Liver (tissue), 9 donors: ENCODE measurements around the gene CHST14. TPM values are rescaled to one million over a fixed set of nuclear protein-coding genes. Genes with fewer than 3 reads are reported as not detected.

Experiments used
- DNase-seq: peaks from one replicate; pipeline ENCODE4 v3.0.0-alpha.2; 2017; ENCODE audit warnings: low spot score
- H3K27ac ChIP-seq, 2 donors: one replicate each; pipeline ENCODE4 v1.7.0; 2013; ENCODE audit warnings: inconsistent platforms in 2 of 2, low read length in 2 of 2, control low read depth in 1 of 2, low read depth in 1 of 2, mild to moderate bottlenecking in 1 of 2
- H3K27me3 ChIP-seq, 4 donors: one replicate each; pipeline versions ENCODE4 v1.6.1 to v1.7.0; 2013; ENCODE audit warnings: low read length in 3 of 4, inconsistent platforms in 1 of 4, mild to moderate bottlenecking in 1 of 4, moderate library complexity in 1 of 4; ENCODE audit not compliant: control insufficient read depth in 4 of 4, insufficient read depth in 4 of 4
- H3K36me3 ChIP-seq, 4 donors: one replicate each; pipeline versions ENCODE4 v1.6.1 to v1.7.0; 2013; ENCODE audit warnings: low read length in 3 of 4, mild to moderate bottlenecking in 3 of 4, low read depth in 1 of 4, moderate library complexity in 1 of 4; ENCODE audit not compliant: control insufficient read depth in 4 of 4, insufficient read depth in 3 of 4
- H3K4me1 ChIP-seq, 4 donors: one replicate each; pipeline versions ENCODE4 v1.6.1 to v1.7.0; 2013; ENCODE audit warnings: low read length in 3 of 4, mild to moderate bottlenecking in 3 of 4, moderate library complexity in 1 of 4; ENCODE audit not compliant: control insufficient read depth in 4 of 4, insufficient read depth in 4 of 4
- H3K4me3 ChIP-seq, 3 donors: one replicate each; pipeline versions ENCODE4 v1.6.1 to v1.7.0; 2013; ENCODE audit warnings: low read length in 3 of 3, control low read depth in 1 of 3, low read depth in 1 of 3, mild to moderate bottlenecking in 1 of 3
- H3K9ac ChIP-seq, 2 donors: one replicate each; pipeline ENCODE4 v1.7.0; 2013; ENCODE audit warnings: low read length in 2 of 2, mild to moderate bottlenecking in 2 of 2, moderate library complexity in 2 of 2, control low read depth in 1 of 2, low read depth in 1 of 2
- H3K9me3 ChIP-seq, 4 donors: one replicate each; pipeline versions ENCODE4 v1.6.1 to v1.7.0; 2013; ENCODE audit warnings: low read length in 3 of 4; ENCODE audit not compliant: control insufficient read depth in 4 of 4
- CTCF ChIP-seq: fragments of 150-350 bp; IDR thresholded peaks from 2 replicates; pipeline ENCODE4 v1.5.1; 2017; ENCODE audit warnings: improper control_type of control experiment, low read depth, low read length; ENCODE audit not compliant: missing input control
- EGR1 ChIP-seq, 2 donors: IDR thresholded peaks; 2 replicates each; pipeline ENCODE4 v1.6.1; 2016 to 2018; ENCODE audit warnings: antibody characterized with exemption in 2 of 2, low read depth in 2 of 2
- FOXA1 ChIP-seq: IDR thresholded peaks from 2 replicates; pipeline ENCODE4 v1.6.1; 2016; ENCODE audit warnings: antibody characterized with exemption
- FOXA2 ChIP-seq: IDR thresholded peaks from 2 replicates; pipeline ENCODE4 v1.6.1; 2016; ENCODE audit warnings: antibody characterized with exemption
- GABPA ChIP-seq, 2 donors: IDR thresholded peaks in 1 of 2; conservative IDR thresholded peaks in 1 of 2; 2 replicates each; pipeline ENCODE4 v1.6.1; 2016; ENCODE audit warnings: antibody characterized with exemption in 2 of 2, mild to moderate bottlenecking in 1 of 2, moderate library complexity in 1 of 2
- HNF4A ChIP-seq, 2 donors: conservative IDR thresholded peaks; 2 replicates each; pipeline ENCODE4 v1.6.1; 2016; ENCODE audit warnings: antibody characterized with exemption in 2 of 2, mild to moderate bottlenecking in 2 of 2
- HNF4G ChIP-seq: IDR thresholded peaks from 2 replicates; pipeline ENCODE4 v1.6.1; 2016; ENCODE audit warnings: antibody characterized with exemption
- JUND ChIP-seq, 2 donors: IDR thresholded peaks; 2 replicates each; pipeline ENCODE4 v1.6.1; 2016; ENCODE audit warnings: antibody characterized with exemption in 2 of 2
- NR2F2 ChIP-seq: IDR thresholded peaks from 2 replicates; pipeline ENCODE4 v1.6.1; 2016; ENCODE audit warnings: antibody characterized with exemption
- RAD21 ChIP-seq, 2 donors: IDR thresholded peaks; 2 replicates each; pipeline ENCODE4 v1.6.1; 2016; ENCODE audit warnings: antibody characterized with exemption in 2 of 2, mild to moderate bottlenecking in 2 of 2
- RXRA ChIP-seq, 2 donors: IDR thresholded peaks; 2 replicates each; pipeline ENCODE4 v1.6.1; 2017 to 2018; ENCODE audit warnings: antibody characterized with exemption in 2 of 2, mild to moderate bottlenecking in 1 of 2
- SP1 ChIP-seq: IDR thresholded peaks from 2 replicates; pipeline ENCODE4 v1.6.1; 2018; ENCODE audit warnings: antibody characterized with exemption, mild to moderate bottlenecking
- TAF1 ChIP-seq: conservative IDR thresholded peaks from 2 replicates; pipeline ENCODE4 v1.6.1; 2016; ENCODE audit warnings: antibody characterized with exemption, mild to moderate bottlenecking
- YY1 ChIP-seq: IDR thresholded peaks from 2 replicates; pipeline ENCODE4 v1.6.1; 2016; ENCODE audit warnings: antibody characterized with exemption, mild to moderate bottlenecking
- WGBS: extraction: QIAGEN DNeasy Blood & Tissue Kit; methylation state at CpG from one replicate; pipeline ENCODE4 v1.1.7; 2013; 5-methylcytosine and 5-hydroxymethylcytosine counted together
- polyA plus RNA-seq, 2 donors: library from polyadenylated mRNA; stranded (reverse) in 1 of 2; unstranded in 1 of 2; fragments of 200-250 nt in 1 of 2; fragments of >200 nt in 1 of 2; fragmentation: Nextera tagmentation in 1 of 2; extraction: Ambion mirVana in 1 of 2; gene quantifications; one replicate each; pipeline versions ENCODE4 v1.2.1 to v1.2.3, GENCODE V29; 2013 to 2015
- total RNA-seq, 2 donors: library from RNA; depleted of rRNA; stranded (reverse); fragments of >200 nt; gene quantifications; one replicate each; pipeline ENCODE4 v1.2.3, GENCODE V29; 2014
- TF ChIP-seq, protein P1 (sequence below): IDR thresholded peaks from 2 replicates; pipeline ENCODE4 v1.6.1; 2016; ENCODE audit warnings: antibody characterized with exemption
- TF ChIP-seq, protein P2 (sequence below): IDR thresholded peaks from 2 replicates; pipeline ENCODE4 v1.6.1; 2016; ENCODE audit warnings: antibody characterized with exemption
- donor health status: healthy.
- donor health status: healthy.
- donor health status: healthy.
- donor health status: healthy.
- donor health status: healthy.

CHST14 gene
- total and polyA plus RNA-seq, 4 donors, result 2.3 to 5.3 (median 3.1) TPM

- no peak overlapping the region for H3K4me3 ChIP-seq
- peaks cover 3 to 13% (median 7%) of the 10 kb centered on the region in 4 donors for H3K4me1 ChIP-seq
- WGBS, result 87% methylated on average over 7 of the region's 7 CpGs
- H3K27me3 ChIP-seq, result no peaks in the 10 kb centered on the region
- peaks cover 3 to 35% (median 10%) of the 10 kb centered on the region in 4 donors for H3K36me3 ChIP-seq
- H3K9me3 ChIP-seq, result no peaks in the 10 kb centered on the region
- no peak overlapping the region for H3K27ac ChIP-seq
- no peak overlapping the region for H3K9ac ChIP-seq
- DNase-seq, result no peak
- no peak for TF ChIP-seq NR2F2
- TF ChIP-seq HNF4A (conservative IDR thresholded peaks at IDR 0.05), result no peak
- TF ChIP-seq FOXA2, result no peak
- TF ChIP-seq CTCF, result no peak
- TF ChIP-seq YY1, result no peak
- TF ChIP-seq FOXA1, result no peak
- no peak for TF ChIP-seq HNF4G
- TF ChIP-seq SP1, result no peak
Observed at GRCh38 chr15:40466426-40467260, 4.1 kb upstream of the CHST14 start.

GRCh38 chr15:40467261-40467615 is 3.5 kb upstream of the CHST14 start:
- Histone ChIP-seq H3K27me3 (no peaks in the 10 kb centered on the region), H3K9me3 (no peaks in the 10 kb centered on the region), H3K27ac (no peak overlapping the region), H3K4me3 (no peak overlapping the region), H3K9ac (no peak overlapping the region), H3K36me3 (peaks cover 0 to 33% (median 10%) of the 10 kb centered on the region in 4 donors), H3K4me1 (peaks cover 3 to 18% (median 11%) of the 10 kb centered on the region in 4 donors)
- TF ChIP-seq, protein P1, sequence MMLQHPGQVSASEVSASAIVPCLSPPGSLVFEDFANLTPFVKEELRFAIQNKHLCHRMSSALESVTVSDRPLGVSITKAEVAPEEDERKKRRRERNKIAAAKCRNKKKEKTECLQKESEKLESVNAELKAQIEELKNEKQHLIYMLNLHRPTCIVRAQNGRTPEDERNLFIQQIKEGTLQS, result no peak
- TF ChIP-seq FOXA1, result no peak
- TF ChIP-seq TAF1, result no peak
- TF ChIP-seq CTCF, result no peak
- no peak for TF ChIP-seq JUND (IDR thresholded peaks at IDR 0.05)
- no peak for TF ChIP-seq EGR1 (IDR thresholded peaks at IDR 0.05; ENCODE audit: low read depth in 2 of 2)
- TF ChIP-seq YY1, result no peak
- TF ChIP-seq NR2F2, result no peak
- no peak for TF ChIP-seq SP1
- TF ChIP-seq RAD21 (IDR thresholded peaks at IDR 0.05), result no peak
- TF ChIP-seq GABPA (IDR thresholded peaks at IDR 0.05 in 1 of 2, conservative IDR thresholded peaks at IDR 0.05 in 1 of 2), result no peak
- no peak for TF ChIP-seq HNF4A (conservative IDR thresholded peaks at IDR 0.05)
- TF ChIP-seq, protein P2, sequence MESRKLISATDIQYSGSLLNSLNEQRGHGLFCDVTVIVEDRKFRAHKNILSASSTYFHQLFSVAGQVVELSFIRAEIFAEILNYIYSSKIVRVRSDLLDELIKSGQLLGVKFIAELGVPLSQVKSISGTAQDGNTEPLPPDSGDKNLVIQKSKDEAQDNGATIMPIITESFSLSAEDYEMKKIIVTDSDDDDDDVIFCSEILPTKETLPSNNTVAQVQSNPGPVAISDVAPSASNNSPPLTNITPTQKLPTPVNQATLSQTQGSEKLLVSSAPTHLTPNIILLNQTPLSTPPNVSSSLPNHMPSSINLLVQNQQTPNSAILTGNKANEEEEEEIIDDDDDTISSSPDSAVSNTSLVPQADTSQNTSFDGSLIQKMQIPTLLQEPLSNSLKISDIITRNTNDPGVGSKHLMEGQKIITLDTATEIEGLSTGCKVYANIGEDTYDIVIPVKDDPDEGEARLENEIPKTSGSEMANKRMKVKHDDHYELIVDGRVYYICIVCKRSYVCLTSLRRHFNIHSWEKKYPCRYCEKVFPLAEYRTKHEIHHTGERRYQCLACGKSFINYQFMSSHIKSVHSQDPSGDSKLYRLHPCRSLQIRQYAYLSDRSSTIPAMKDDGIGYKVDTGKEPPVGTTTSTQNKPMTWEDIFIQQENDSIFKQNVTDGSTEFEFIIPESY, result no peak
- TF ChIP-seq RXRA (IDR thresholded peaks at IDR 0.05), result no peak
- no peak for TF ChIP-seq FOXA2
- TF ChIP-seq HNF4G, result no peak
- DNase-seq, result no peak
